Breast epithelium (tissue), 4 donors: Measurements from ENCODE around the gene TSPAN11. TPM values are rescaled to one million over a fixed set of nuclear protein-coding genes. Genes with fewer than 3 reads are reported as not detected.

Source experiments
- DNase-seq, 2 donors: peaks; one replicate each; pipeline ENCODE4 v3.0.0-alpha.2; 2019; ENCODE audit warnings: low spot score in 2 of 2
- H3K27ac ChIP-seq, 2 donors: fragments of 200-600 bp; sonication (generic) in 1 of 2; one replicate each; pipeline ENCODE4 v1.5.1; 2016 to 2019; ENCODE audit warnings: mild to moderate bottlenecking in 1 of 2
- H3K27me3 ChIP-seq, 2 donors: fragments of 200-600 bp; sonication (generic) in 1 of 2; one replicate each; pipeline versions ENCODE4 v1.5.1 to v1.6.0; 2017 to 2019; ENCODE audit warnings: control low read depth in 1 of 2, mild to moderate bottlenecking in 1 of 2
- H3K36me3 ChIP-seq: fragments of 200-600 bp; one replicate; pipeline ENCODE4 v1.5.1; 2019
- H3K4me1 ChIP-seq, 2 donors: fragments of 200-600 bp; sonication (generic); one replicate each; pipeline ENCODE4 v1.5.1; 2016 to 2019; ENCODE audit warnings: control low read depth in 1 of 2
- H3K4me3 ChIP-seq, 3 donors: fragments of 200-600 bp; sonication (generic); 1 replicate in 2 of 3; 2 replicates in 1 of 3; pipeline ENCODE4 v1.5.1; 2016 to 2019; ENCODE audit warnings: mild to moderate bottlenecking in 3 of 3, moderate library complexity in 2 of 3
- H3K9me3 ChIP-seq, 2 donors: fragments of 200-600 bp; sonication (generic) in 1 of 2; one replicate each; pipeline ENCODE4 v1.5.1; 2016 to 2019; ENCODE audit warnings: control low read depth in 1 of 2
- POLR2A ChIP-seq: fragments of 450-650 bp; IDR thresholded peaks from one replicate; pipeline ENCODE4 v1.6.1; 2016; ENCODE audit warnings: antibody characterized with exemption, mild to moderate bottlenecking, moderate library complexity
- POLR2AphosphoS5 ChIP-seq, 3 donors: sonication (generic); formaldehyde crosslinking; IDR thresholded peaks; one replicate each; pipeline ENCODE4 v1.6.1; 2017; ENCODE audit warnings: antibody characterized with exemption in 3 of 3
- intact Hi-C: fragments of 100-400 bp; cut with DNase I; formaldehyde crosslinking; loops from one replicate; pipeline ENCODE4 v1.15.1; 2023; ENCODE audit warnings: low total_unique reads
- total RNA-seq, 3 donors: library from RNA; depleted of rRNA; stranded (reverse); fragments of >200 nt; gene quantifications; one replicate each; pipeline ENCODE4 v1.1.0, GENCODE V29; 2016
- TF ChIP-seq, protein P1 (sequence below), 3 donors: fragments of 450-650 bp; IDR thresholded peaks; one replicate each; pipeline ENCODE4 v1.5.1; 2016 to 2017; ENCODE audit warnings: antibody characterized with exemption in 3 of 3, mild to moderate bottlenecking in 3 of 3, moderate library complexity in 3 of 3

TSPAN11 gene
- total RNA-seq, 3 donors from 2014 or later: 0.48 to 1.3 (median 0.73) TPM

DNA sequence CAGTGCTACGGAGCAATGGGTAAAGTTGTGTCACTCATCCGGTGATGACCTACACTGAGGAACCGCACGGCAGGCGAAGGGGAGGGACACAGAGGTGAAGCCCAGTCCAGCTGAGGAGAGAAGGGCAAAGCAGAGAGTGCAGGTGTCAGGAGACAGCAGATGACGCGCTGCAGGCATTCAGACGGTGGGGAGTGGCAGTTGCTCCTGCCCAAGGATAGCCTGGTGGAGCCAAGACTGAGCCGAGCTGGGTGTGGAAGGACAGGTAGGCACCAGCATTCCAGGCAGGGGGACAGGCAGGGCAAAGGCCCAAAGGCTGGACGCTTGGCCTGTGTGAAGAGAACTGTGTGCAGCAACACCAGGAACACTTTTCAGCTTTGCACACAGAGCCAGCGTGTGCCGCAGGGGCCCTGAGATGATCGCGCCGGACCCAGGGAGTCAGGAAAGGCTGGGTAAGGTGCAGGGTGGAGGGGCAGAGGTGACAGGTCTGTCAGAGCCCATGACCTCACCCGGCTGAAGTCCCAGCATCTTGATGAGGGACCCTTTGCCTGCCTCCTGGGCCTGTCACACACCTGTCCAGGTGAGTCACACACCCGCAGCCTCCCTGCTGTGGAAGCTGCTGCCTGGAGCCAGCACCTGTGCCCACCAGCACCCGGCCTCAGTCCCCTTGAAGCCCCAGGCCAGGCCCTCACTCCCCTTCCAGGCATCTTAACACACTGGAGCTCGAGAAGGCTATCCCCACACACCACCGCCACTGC, 48.4 kb downstream of the TSPAN11 start:
- no peaks in the 10 kb centered on the region for H3K9me3 ChIP-seq
- H3K27ac ChIP-seq: no peak overlapping the region
- DNase-seq: no peak
- intact Hi-C loops: no loop called here
- no peaks in the 10 kb centered on the region for H3K36me3 ChIP-seq
- H3K4me1 ChIP-seq: peaks cover 0 to 3% of the 10 kb centered on the region in 2 donors
- H3K4me3 ChIP-seq: no peak overlapping the region
- no peaks in the 10 kb centered on the region for H3K27me3 ChIP-seq
- TF ChIP-seq, protein P1, sequence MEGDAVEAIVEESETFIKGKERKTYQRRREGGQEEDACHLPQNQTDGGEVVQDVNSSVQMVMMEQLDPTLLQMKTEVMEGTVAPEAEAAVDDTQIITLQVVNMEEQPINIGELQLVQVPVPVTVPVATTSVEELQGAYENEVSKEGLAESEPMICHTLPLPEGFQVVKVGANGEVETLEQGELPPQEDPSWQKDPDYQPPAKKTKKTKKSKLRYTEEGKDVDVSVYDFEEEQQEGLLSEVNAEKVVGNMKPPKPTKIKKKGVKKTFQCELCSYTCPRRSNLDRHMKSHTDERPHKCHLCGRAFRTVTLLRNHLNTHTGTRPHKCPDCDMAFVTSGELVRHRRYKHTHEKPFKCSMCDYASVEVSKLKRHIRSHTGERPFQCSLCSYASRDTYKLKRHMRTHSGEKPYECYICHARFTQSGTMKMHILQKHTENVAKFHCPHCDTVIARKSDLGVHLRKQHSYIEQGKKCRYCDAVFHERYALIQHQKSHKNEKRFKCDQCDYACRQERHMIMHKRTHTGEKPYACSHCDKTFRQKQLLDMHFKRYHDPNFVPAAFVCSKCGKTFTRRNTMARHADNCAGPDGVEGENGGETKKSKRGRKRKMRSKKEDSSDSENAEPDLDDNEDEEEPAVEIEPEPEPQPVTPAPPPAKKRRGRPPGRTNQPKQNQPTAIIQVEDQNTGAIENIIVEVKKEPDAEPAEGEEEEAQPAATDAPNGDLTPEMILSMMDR (IDR thresholded peaks at IDR 0.05): no peak
- TF ChIP-seq POLR2AphosphoS5 (IDR thresholded peaks at IDR 0.05) (no peak), POLR2A (no peak)

DNA sequence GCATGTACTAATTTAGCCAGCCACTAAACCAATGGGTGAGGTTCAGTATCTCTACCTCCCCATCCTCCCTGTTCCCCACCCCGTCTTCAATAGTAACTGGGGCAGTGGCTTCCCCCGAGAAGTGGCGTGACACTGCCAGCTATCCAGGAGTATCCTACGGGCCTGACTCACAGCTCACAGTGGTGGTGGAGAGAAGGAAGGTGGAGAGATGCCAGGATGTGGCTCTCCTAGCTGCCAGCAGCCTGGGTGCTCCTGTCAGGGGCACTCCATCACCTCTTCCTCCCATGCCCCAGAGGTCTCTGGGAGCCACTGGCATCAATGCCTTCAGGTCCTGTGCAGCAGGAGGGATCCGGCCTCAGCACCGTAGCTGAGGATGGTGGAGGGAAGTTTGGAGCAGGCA, 49.0 kb downstream of the TSPAN11 start:
- intact Hi-C loops: no loop called here
- Histone ChIP-seq H3K4me1 (no peaks in the 10 kb centered on the region), H3K36me3 (no peaks in the 10 kb centered on the region), H3K4me3 (no peak overlapping the region), H3K27me3 (no peaks in the 10 kb centered on the region), H3K9me3 (no peaks in the 10 kb centered on the region), H3K27ac (no peak overlapping the region)
- no peak for DNase-seq
- no peak for TF ChIP-seq POLR2A
- TF ChIP-seq POLR2AphosphoS5 (IDR thresholded peaks at IDR 0.05): no peak

DNA sequence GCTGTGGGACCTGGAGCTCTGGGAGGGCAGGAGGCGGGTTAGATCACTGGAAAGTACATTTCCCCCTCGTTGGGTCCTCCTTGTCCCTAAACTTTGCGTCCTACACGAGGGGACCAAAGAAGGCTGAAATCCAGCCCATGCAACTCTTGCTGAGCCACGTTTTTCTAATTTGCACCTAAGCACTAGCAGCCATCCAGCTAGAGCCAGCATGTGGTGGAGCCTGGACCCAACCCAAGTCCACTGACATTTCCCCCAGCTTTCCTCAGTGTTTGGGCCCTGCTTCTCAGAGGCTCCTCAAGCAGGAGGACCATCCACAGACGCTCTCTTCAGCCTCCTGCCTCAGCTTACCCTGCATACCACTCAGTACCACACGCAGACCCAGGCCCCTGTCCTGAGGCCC, 49.7 kb downstream of the TSPAN11 start:
- intact Hi-C loops: no loop called here
- Histone ChIP-seq H3K36me3 (no peaks in the 10 kb centered on the region), H3K9me3 (no peaks in the 10 kb centered on the region), H3K4me1 (no peaks in the 10 kb centered on the region), H3K4me3 (no peak overlapping the region), H3K27me3 (no peaks in the 10 kb centered on the region), H3K27ac (no peak overlapping the region)
- TF ChIP-seq POLR2A: no peak
- TF ChIP-seq, protein P1 (IDR thresholded peaks at IDR 0.05): no peak
- no peak for TF ChIP-seq POLR2AphosphoS5 (IDR thresholded peaks at IDR 0.05)
- DNase-seq: no peak

DNA sequence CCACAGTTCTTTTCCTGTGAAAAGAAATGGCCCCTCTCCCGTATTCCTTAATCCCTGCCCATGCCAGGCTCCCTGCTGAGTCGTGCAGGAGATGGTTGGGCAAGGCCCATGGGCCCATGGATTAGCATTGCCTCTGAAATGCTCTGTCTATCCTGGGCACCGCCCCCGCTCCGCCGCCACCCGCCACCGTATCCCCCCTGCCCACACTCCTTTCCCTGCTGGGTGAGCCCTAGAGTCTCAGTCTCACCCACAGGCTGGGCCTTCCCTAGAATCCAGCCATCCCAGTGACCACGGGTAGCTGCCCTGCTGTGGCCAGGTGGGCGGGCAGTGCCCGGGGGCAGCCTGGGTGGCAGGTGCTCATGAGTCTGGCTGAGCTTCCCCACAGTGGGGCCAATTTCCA, 50.6 kb downstream of the TSPAN11 start:
- Histone ChIP-seq H3K36me3 (no peaks in the 10 kb centered on the region), H3K9me3 (no peaks in the 10 kb centered on the region), H3K27ac (no peak overlapping the region), H3K4me3 (no peak overlapping the region), H3K27me3 (no peaks in the 10 kb centered on the region), H3K4me1 (no peaks in the 10 kb centered on the region)
- intact Hi-C loops: no loop called here
- no peak for DNase-seq
- TF ChIP-seq, protein P1 (IDR thresholded peaks at IDR 0.05): no peak

DNA sequence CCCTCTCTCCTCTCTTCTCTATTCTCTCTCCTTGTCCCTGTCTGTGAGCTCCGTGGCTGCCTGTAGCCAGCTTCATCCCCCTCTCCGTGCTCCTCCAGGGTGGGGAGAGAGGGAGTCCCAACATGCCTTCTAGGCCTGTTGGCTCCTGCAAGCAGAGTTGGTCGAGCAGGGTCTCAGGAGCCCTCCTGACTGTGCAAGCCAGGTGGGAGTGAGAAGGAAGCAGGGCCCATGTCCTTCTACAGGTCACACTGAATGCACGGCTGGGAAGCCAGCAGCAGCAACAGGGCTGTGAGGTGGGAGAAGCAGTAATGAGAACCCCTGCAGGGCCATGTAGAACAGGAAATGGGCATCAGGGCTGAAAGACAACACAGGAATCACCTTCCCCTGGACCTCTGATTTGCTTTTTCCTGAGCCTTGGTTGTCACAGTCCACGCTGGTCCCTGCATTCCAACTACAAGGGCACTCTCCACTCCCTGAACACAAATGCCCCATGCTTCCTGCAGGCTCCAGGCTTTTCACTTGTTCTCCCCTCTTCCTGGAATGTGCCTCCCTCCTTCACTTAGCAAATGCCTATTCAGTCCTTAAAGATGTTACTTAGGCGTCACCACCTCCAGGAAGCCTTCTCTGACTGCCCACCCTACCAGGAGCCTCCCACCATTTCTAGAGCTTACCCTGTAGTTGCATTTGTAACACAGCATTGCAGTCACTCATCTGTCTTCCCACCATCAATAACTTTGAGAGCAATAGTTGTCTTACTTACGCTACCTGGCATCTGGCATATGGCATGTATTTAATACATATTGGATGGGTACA, 51.2 kb downstream of the TSPAN11 start:
- H3K27ac ChIP-seq: no peak overlapping the region
- H3K36me3 ChIP-seq: no peaks in the 10 kb centered on the region
- no peak overlapping the region for H3K4me3 ChIP-seq
- no peak for DNase-seq
- H3K9me3 ChIP-seq: no peaks in the 10 kb centered on the region
- no peaks in the 10 kb centered on the region for H3K4me1 ChIP-seq
- TF ChIP-seq POLR2AphosphoS5 (IDR thresholded peaks at IDR 0.05): no peak
- TF ChIP-seq, protein P1 (IDR thresholded peaks at IDR 0.05): no peak
- TF ChIP-seq POLR2A: no peak
- no peaks in the 10 kb centered on the region for H3K27me3 ChIP-seq
- intact Hi-C loops: no loop called here
